AG04450 (cell line): ENCODE measurements around the gene MED9. TPM values are rescaled to one million over a fixed set of nuclear protein-coding genes. Genes with fewer than 3 reads are reported as not detected.

ENCODE experiments used
- CTCF ChIA-PET: fragments of 300-600, 350-600 bp; formaldehyde crosslinking; extraction: SDS; loops from one replicate; lab custom pipeline; 2022; ENCODE audit warnings: antibody characterized with exemption, inconsistent platforms; lab: Charles Lee
- POLR2A ChIA-PET: fragments of 350-600 bp; formaldehyde crosslinking; extraction: SDS; loops from one replicate; lab custom pipeline; 2021; ENCODE audit warnings: antibody characterized with exemption, inconsistent platforms; lab: Yijun Ruan, JAX
- DNase-seq: peaks from one replicate; pipeline ENCODE4 v3.0.0-alpha.2; 2011; ENCODE audit warnings: low read depth, low spot score
- H3K27ac ChIP-seq: one replicate; pipeline ENCODE4 v1.5.1; 2012; ENCODE audit warnings: low read depth, low read length, control low read depth
- H3K27me3 ChIP-seq: one replicate; pipeline ENCODE4 v1.6.0; 2012; ENCODE audit warnings: low read length; ENCODE audit not compliant: control insufficient read depth, insufficient read depth
- H3K4me3 ChIP-seq: 2 replicates; pipeline ENCODE4 v1.5.1; 2011; ENCODE audit warnings: mild to moderate bottlenecking, low read depth, low read length, control low read depth
- H3K9me3 ChIP-seq: 2 replicates; pipeline ENCODE4 v1.5.1; 2012; ENCODE audit warnings: low read length; ENCODE audit not compliant: control insufficient read depth, insufficient read depth
- CTCF ChIP-seq: IDR thresholded peaks from 2 replicates; pipeline ENCODE4 v1.5.1; 2011; ENCODE audit warnings: low read depth, low read length, control low read depth, inconsistent platforms
- polyA plus RNA-seq: library from polyadenylated mRNA; depleted of rRNA; stranded (reverse); fragments of >200 nt; gene quantifications from 2 replicates; pipeline ENCODE4 v1.2.3, GENCODE V29; 2011

Gene MED9
- polyA plus RNA-seq, 1 experiment = 11.6 TPM

GRCh38 chr17:17504341-17505140, 27.7 kb downstream of the MED9 start:
- CTCF ChIA-PET = interaction anchor here (1.2 kb wide), 1 partner anchor 7 kb away, joined by 10 read pairs; no protein-coding TSS in a partner anchor
- DNase-seq = no peak
- TF ChIP-seq CTCF = no peak
- H3K27me3 ChIP-seq = peaks cover 2% of the 10 kb centered on the region
- no peaks in the 10 kb centered on the region; the same call in 1 of the 2 replicates for H3K9me3 ChIP-seq
- POLR2A ChIA-PET = interaction anchor here (0.5 kb wide), 1 partner anchor 8 kb away, joined by 3 read pairs; the partner anchor contains the start of gene RASD1
- H3K27ac ChIP-seq = no peak overlapping the region
- no peak overlapping the region for H3K4me3 ChIP-seq

- H3K27me3 ChIP-seq = peaks cover 2% of the 10 kb centered on the region
- no peak overlapping the region for H3K27ac ChIP-seq
- TF ChIP-seq CTCF = no peak
- ChIA-PET CTCF (interaction anchor here (1.2 kb wide), 1 partner anchor 8 kb away, joined by 10 read pairs; no protein-coding TSS in a partner anchor), POLR2A (no interaction called here)
- DNase-seq = no peak
- H3K4me3 ChIP-seq = no peak overlapping the region
- H3K9me3 ChIP-seq = no peaks in the 10 kb centered on the region; the same call in 1 of the 2 replicates
Observed at GRCh38 chr17:17505151-17505550, 28.4 kb downstream of the MED9 start.

GRCh38 chr17:17505610-17506171, 28.9 kb downstream of the MED9 start:
- Histone ChIP-seq H3K27ac (no peak overlapping the region), H3K9me3 (no peaks in the 10 kb centered on the region; the same call in 1 of the 2 replicates), H3K4me3 (no peak overlapping the region), H3K27me3 (peaks cover 2% of the 10 kb centered on the region)
- TF ChIP-seq CTCF = no peak
- DNase-seq = no peak
- POLR2A ChIA-PET = no interaction called here
- CTCF ChIA-PET = interaction anchor here (1.2 to 2.3 kb wide), 2 partner anchors 9 kb away, joined by 8 to 10 read pairs; partner anchors contain the start of gene RASD1

GRCh38 chr17:17506181-17506741, 29.5 kb downstream of the MED9 start:
- no peak for DNase-seq
- peaks cover 2% of the 10 kb centered on the region for H3K27me3 ChIP-seq
- H3K27ac ChIP-seq = no peak overlapping the region
- H3K4me3 ChIP-seq = no peak overlapping the region
- CTCF ChIA-PET = interaction anchor here (2.3 kb wide), 1 partner anchor 10 kb away, joined by 8 read pairs; the partner anchor contains the start of gene RASD1
- POLR2A ChIA-PET = interaction anchor here (0.5 kb wide), 1 partner anchor 10 kb away, joined by 4 read pairs; the partner anchor contains the start of gene RASD1
- TF ChIP-seq CTCF = no peak
- H3K9me3 ChIP-seq = no peaks in the 10 kb centered on the region; the same call in 1 of the 2 replicates
